WERI-Rb-1 (cell line): ENCODE data around the gene FSTL1.

ENCODE experiments used
- DNase-seq: peaks from one replicate; pipeline ENCODE4 v3.0.0-alpha.2; 2020
- H3K27ac ChIP-seq: fragments of 250-450 bp; sonication (Bioruptor Pico); 2 replicates; pipeline ENCODE4 v1.5.1; 2020; ENCODE audit warnings: mild to moderate bottlenecking, moderate library complexity
- H3K27me3 ChIP-seq: fragments of 250-450 bp; sonication (Bioruptor Pico); 2 replicates; pipeline ENCODE4 v1.5.1; 2021; ENCODE audit warnings: mild to moderate bottlenecking, low read depth, moderate library complexity; ENCODE audit not compliant: insufficient read depth, severe bottlenecking
- H3K36me3 ChIP-seq: fragments of 250-450 bp; sonication (Bioruptor Pico); 2 replicates; pipeline ENCODE4 v1.5.1; 2020; ENCODE audit warnings: mild to moderate bottlenecking, moderate library complexity
- H3K4me3 ChIP-seq: 2 replicates; pipeline ENCODE4 v1.5.1; 2011; ENCODE audit warnings: low read depth, mild to moderate bottlenecking, control low read depth, low read length
- H3K9me3 ChIP-seq: fragments of 250-450 bp; sonication (Bioruptor Pico); 2 replicates; pipeline ENCODE4 v1.5.1; 2021; ENCODE audit warnings: mild to moderate bottlenecking, moderate library complexity; ENCODE audit not compliant: severe bottlenecking
- CTCF ChIP-seq: IDR thresholded peaks from 2 replicates; pipeline ENCODE4 v1.5.1; 2011; ENCODE audit warnings: low read depth, mild to moderate bottlenecking, control low read depth, inconsistent platforms, low read length

Gene FSTL1

GRCh38 chr3:120495809-120496208, 45.0 kb upstream of the FSTL1 start:
- TF ChIP-seq CTCF = no peak
- no peak overlapping the region for H3K4me3 ChIP-seq
- H3K27ac ChIP-seq = no peak overlapping the region

GRCh38 chr3:120492103-120492502, 41.3 kb upstream of the FSTL1 start:
- Histone ChIP-seq H3K27me3 (no peaks in the 10 kb centered on the region), H3K27ac (no peak overlapping the region), H3K9me3 (peaks cover 19% of the 10 kb centered on the region), H3K36me3 (no peaks in the 10 kb centered on the region), H3K4me3 (no peak overlapping the region)
- no peak for DNase-seq
- TF ChIP-seq CTCF = no peak

More at GRCh38 chr3:120495809-120496208, 45.0 kb upstream of the FSTL1 start:
- no peak for DNase-seq
- Histone ChIP-seq H3K27me3 (no peaks in the 10 kb centered on the region), H3K36me3 (no peaks in the 10 kb centered on the region), H3K9me3 (peaks cover 9% of the 10 kb centered on the region)

GRCh38 chr3:120489421-120489820, 38.6 kb upstream of the FSTL1 start:
- H3K36me3 ChIP-seq = no peaks in the 10 kb centered on the region
- no peak overlapping the region for H3K27ac ChIP-seq
- TF ChIP-seq CTCF = no peak

GRCh38 chr3:120488296-120488695, 37.5 kb upstream of the FSTL1 start:
- Histone ChIP-seq H3K27me3 (no peaks in the 10 kb centered on the region), H3K27ac (no peak overlapping the region), H3K9me3 (peaks cover 10% of the 10 kb centered on the region), H3K36me3 (no peaks in the 10 kb centered on the region), H3K4me3 (no peak overlapping the region)
- DNase-seq = no peak
- TF ChIP-seq CTCF = no peak

More at GRCh38 chr3:120489421-120489820, 38.6 kb upstream of the FSTL1 start:
- Histone ChIP-seq H3K9me3 (peaks cover 10% of the 10 kb centered on the region), H3K4me3 (no peak overlapping the region), H3K27me3 (no peaks in the 10 kb centered on the region)
- no peak for DNase-seq

- H3K9me3 ChIP-seq = peaks cover 10% of the 10 kb centered on the region
- TF ChIP-seq CTCF = no peak
- H3K4me3 ChIP-seq = no peak overlapping the region
- no peak for DNase-seq
- no peaks in the 10 kb centered on the region for H3K27me3 ChIP-seq
- no peaks in the 10 kb centered on the region for H3K36me3 ChIP-seq
- no peak overlapping the region for H3K27ac ChIP-seq
Measured at GRCh38 chr3:120487191-120487650, 36.4 kb upstream of the FSTL1 start.

GRCh38 chr3:120481081-120481480, 30.3 kb upstream of the FSTL1 start:
- H3K27ac ChIP-seq = no peak overlapping the region
- no peaks in the 10 kb centered on the region for H3K9me3 ChIP-seq
- H3K27me3 ChIP-seq = no peaks in the 10 kb centered on the region
- no peak overlapping the region for H3K4me3 ChIP-seq
- no peak for DNase-seq
- no peak for TF ChIP-seq CTCF
- H3K36me3 ChIP-seq = no peaks in the 10 kb centered on the region
